Measurements from ENCODE around the gene CDH23.

CDH23 gene

DNA sequence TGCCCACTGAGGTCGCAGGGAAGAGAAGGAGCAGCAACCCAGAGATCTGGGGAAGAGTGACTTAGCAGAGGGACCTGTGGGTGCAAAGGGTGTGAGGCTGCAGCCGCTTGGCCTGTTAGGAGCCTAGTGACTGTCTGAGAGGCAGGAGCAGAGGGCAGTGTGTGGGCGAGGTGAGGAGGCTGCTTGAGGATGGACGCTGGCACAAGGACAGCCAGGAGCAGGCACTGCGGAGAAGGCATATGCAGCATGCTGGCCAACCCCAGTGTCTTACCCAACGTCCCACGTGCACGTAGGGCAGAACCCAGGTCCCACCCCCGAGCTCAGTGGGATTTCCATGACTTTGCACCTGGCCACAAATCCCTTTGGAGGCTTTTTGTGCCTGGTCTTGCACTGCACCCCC, 268.7 kb downstream of the CDH23 start:
- in situ Hi-C loops (cut with MboI; ENCODE audit: low sequenced_read_pairs) = no loop called here

DNA sequence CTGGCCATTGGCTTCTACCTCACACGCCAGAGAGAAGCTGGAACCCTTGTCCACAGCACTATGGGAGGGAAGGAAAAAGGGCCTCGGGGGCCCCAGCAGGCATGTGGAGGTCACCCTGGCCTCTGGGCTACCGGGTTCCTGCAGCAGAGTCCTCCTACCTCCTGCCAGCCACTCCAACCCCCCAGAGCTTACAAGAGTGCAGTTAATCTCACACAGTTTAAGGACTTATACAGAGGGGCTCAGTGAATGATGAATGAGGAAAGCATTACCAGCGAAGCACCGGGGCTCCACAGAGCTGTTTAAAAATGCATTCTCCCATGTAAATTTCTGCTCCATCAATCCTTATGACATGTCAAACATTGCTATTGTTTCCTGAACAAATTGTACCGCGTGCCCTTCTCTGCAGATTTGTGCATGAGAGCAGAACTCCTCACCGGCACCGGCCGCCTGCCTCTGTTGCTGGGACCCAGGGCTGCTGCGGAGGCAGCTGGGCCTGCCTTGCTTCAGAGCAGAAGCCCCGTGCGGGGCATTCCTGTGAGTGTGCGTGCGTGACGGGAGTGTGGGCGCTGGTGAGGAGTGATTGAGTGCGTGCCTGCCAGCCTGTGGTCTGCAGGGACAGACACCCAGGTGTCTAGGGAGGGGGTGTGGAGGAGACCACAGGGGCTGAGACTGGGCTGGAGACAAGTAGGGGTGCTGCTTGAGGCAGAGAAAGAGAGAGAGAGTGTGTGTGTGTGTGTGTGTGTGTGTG, 270.1 kb downstream of the CDH23 start:
- in situ Hi-C loops (cut with MboI; ENCODE audit: low sequenced_read_pairs) = no loop called here

DNA sequence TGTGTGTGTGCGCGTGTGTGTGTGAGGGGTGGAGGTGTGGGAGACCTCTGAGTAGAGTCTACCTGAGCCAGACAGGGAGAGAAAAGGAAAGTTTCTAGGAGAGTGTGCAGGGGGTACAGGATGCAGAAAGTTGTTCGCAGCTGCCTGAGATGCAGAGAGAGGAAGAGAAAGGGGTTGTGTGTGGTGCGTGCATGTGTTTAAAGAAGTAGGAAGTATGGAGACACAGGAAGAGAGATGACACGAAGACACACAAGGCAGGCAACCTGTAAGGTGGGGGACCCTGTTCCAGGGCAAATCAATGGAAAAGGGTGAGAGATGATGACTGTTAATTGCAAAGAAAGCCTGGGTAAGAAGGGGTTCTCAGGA, 270.6 kb downstream of the CDH23 start:
- in situ Hi-C loops (cut with MboI; ENCODE audit: low sequenced_read_pairs) = no loop called here

DNA sequence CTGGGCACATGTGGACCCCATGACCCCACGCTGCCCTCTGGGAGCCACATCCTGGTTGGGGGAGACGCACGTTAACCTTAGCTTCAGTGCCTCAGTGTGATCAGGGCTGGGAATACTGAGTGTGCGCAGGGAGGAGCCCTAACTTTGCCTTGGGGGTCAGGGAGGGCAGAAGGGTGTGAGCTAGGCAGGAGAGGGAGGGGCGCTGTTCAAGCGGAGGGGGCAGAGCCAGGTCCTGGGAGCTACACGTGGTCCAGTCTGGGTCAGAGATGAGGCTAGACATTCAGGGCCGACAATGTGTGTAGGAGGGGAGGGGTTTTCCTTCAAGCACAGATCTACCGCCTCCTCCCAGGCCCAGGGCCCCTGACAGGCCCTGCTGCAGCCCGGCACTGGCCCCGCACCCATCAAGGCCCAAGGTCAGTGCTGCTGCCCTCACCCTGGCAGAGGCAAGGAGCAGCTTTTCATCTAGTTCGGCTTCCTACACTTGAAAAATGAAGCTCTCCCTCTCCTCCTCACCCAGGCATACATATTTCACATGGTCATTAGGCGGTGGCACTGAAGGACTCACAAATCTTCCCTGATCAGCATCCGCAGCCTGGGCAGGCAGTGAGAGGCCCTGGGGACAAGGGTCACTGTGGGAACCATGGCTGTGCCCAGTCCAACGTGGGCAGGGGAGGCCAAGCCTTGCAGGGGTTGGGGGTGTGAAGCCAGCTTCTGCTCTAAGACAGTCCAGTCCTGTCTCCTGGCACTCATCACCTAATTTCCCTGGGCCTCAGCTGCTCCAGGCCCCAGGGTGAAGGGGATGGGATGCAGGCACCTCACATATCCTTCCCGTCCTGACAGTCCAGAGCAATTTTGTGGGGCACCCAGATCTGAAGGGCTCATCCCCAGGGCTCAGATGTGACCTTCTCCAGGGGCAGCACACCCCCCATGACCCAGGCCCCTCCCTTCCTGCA, 275.6 kb downstream of the CDH23 start:
- in situ Hi-C loops (cut with MboI; ENCODE audit: low sequenced_read_pairs) = no loop called here

DNA sequence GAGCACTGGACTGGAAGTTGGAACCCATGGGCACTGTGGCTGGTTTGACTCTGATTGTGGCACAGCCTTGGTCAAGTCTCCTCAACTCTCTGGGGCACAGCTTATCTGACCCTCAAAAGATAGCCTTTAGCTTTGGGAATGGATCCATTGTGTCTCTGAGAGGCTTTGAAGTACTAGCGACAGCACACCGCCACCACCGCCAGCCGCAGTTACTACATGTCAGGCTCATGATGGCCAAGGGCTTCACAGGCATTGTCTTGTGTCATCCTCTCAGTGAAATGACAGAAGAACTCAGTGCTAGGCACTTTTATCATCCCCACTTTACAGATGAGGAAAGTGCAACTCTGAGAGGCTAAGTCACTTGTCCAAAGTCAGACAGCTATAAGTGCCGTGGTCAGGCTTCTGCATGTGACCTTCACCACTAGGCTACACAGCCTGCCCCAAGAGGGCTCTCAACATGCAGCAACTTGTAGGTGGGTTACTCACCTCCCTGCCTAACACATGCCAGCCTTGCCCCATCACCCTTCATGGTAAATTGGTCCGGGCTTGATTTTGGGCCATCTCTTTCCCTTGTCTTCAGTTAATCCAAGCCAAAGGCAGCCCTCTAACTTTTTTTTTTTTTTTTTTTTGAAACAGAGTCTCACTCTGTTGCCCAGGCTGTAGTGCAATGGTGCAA, 278.7 kb downstream of the CDH23 start:
- in situ Hi-C loops (cut with MboI; ENCODE audit: low sequenced_read_pairs) = no loop called here

DNA sequence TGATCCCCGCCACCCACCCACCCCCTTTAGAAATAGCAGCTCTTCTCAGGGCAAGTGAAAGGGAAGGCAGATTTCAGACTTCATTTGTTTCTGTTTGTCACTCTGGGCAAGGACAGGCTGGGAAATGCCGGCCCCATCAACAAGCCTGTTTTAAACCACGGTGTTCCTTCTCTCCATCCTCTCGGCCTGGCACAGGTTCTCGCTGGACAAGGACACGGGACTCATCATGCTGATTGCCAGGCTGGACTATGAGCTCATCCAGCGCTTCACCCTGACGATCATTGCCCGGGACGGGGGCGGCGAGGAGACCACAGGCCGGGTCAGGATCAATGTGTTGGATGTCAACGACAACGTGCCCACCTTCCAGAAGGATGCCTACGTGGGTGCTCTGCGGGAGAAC, 280.5 kb downstream of the CDH23 start:
- in situ Hi-C loops (cut with MboI; ENCODE audit: low sequenced_read_pairs) = no loop called here

DNA sequence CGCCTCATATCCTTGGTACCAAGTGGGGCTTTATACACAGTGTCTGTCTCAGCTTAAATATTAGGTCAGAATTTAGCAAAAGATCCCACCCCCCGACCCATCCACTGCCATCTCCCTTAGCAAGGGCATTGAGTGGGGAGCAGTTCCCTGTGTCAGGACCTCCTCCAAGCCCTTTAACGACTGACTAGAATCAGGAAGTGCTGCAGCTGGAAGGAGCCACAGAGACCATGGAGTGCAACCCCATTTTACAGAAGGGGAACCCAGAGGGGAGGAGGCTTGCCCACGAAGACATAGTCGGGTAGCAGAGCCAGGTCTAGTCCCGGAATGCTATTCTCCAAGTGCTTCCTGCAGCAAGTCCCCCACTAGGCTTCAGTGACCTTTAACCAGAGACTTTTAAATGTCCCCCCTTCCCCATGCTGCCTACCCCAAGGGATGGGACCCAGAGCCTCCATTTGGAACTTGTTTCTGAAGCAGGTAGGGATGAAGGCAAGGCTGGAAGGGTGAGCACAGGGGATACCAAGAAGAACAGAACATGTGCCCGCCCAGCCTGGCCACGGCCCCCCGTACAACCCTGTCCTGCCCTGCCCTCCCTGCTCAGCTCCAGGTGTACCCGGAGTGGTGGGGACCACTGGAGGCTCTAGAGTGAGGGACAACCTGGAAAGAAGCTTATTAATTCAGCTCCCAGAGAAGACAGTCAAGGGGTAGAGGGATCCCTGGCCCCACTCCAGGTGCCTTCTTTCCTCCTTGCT, 281.5 kb downstream of the CDH23 start:
- in situ Hi-C loops (cut with MboI; ENCODE audit: low sequenced_read_pairs) = no loop called here

DNA sequence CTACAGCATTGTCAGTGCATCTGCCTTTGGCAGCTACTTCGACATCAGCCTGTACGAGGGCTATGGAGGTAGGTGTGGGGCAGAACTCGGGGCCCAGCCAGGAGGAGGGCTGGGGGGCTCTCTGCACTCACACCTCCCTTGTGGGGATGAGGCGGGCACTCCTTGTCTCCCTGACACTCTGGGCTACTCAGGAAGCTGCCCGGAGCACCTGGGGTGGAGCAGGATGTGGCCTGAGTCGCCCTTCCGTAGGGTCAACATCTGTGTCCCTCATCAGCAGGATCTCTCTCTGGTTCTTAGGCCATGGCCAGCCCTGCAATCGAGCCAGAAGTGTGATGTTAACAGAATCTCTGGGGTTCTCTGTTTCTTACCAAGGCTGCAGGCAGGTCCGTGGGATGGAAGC, 282.7 kb downstream of the CDH23 start:
- in situ Hi-C loops (cut with MboI; ENCODE audit: low sequenced_read_pairs) = no loop called here

DNA sequence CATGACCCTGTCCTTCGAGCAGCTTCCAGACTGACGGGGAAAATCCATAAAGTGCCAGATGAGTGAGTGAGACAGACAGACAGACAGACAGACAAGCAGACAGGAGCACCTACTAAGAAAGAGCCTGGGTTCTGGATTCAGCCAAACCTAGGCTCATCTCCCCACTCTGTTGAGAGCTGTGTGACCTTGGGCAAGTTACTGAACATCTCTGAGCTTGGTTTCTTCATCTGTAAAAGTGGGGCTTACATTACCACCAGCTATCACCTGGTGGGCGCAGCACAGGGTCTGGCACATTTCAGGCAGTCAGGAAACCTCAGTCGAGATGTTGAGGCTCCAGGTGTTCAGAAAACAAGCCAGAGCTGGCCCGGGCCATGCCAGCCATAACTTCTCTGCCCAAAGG, 285.3 kb downstream of the CDH23 start:
- in situ Hi-C loops (cut with MboI; ENCODE audit: low sequenced_read_pairs) = no loop called here

DNA sequence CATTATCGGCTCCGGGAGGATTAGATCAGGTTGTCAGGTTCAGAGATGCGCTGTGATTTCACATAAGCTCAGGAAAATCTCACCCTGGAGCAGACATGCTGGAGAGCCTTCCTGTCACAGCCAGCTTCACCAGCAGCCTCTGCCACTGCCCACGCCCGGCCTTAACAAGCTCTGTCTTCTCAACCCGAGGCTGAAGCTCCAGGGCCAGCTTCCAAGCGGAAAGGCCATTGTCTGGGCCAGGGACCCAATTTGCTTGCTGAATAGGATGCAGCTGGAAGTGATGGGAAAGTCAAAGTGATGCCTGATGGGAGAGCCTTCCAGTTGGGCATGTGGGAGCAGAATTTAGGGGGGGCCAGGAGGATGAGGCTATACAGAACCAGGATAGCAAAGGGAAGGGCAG, 286.6 kb downstream of the CDH23 start:
- in situ Hi-C loops (cut with MboI; ENCODE audit: low sequenced_read_pairs) = no loop called here

DNA sequence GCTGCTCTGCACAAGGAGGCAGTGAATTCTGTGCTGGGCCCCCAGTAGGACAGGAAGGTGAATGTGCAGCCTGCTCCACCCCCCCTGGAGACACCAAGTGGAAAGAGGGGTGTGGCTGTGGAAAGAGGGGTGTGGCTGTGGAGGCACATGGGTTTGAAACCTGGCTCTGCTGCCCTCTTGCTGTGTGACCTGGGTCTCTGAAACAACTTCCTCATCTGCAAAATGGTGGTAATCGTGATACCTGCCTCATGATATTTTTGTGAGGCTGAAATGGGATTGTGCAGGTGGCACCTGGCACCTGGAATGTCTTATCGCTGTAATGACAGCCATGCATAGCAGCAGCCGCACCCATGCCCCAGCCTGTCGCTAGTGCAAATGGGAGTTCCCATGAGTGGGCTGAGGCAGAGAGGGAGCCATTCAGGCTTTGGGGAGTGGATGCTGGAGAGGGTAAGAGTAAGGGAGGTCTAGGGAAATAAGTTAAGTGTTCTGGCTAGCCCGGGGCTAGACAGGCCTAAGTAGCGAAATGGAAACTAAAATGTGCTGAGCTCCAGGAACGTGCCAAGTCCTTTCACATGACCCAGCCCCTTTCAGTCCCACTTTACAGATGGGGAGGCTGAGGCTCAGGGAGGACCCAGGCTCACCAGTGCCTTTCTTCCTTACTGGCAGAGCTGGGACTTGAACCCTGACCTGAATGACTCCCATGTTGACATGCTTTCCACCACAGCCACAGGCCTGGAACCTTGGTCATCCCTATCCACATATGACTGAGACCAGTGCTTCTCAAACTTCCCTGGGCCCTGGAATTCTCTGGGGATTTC, 287.8 kb downstream of the CDH23 start:
- in situ Hi-C loops (cut with MboI; ENCODE audit: low sequenced_read_pairs) = no loop called here

DNA sequence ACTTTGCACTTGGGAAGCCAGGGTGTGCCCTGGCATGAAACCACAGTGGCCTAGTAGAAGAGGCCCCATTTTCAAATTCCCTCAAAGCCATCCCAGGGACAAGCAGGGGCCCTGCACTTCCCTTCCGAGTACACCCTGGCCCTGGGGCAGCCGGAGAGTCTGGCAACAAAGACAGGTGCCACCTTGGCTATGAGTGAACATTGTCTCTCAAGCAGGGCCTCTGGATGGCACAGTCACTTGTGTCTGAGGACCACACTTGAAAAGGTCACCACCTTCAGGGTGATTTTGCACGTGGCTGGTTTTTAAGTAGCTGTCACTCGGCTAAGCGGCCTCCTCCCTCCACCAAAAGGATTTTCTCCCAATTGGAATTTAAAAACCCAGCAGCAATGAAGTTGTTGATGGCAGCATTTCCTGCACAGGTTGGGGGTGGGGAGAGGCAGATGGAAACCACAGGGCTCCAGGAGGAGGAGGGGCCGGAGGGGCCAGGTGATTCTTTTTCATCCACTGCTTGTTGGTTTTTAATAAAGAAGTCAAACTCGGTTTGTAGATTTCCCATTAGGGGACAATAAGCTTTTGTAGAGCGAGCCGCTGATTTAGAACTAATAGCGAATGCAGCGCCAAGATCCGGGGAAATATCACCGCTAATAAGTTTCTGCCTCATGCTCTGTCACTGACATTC, 289.0 kb downstream of the CDH23 start:
- in situ Hi-C loops (cut with MboI; ENCODE audit: low sequenced_read_pairs) = no loop called here

DNA sequence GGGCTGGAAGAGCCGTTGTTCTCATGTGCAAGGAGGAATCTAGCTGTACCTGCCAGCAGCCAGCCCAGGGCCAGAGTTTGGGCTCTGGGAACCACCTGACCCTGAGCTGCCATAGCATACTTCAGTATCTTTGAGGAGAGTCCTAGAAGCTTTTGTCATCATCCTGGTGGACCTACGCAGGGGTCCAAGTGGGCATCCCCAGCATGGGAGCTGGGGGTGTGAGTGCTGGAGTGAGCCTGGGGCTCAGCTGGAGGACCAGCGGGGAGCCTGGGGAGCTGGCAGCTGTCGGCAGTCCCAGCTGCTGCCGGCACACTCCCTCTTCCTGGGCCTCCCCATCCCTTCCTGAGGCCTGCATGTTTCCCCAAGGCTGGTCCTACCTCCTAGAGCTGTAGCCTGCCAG, 290.4 kb downstream of the CDH23 start:
- in situ Hi-C loops (cut with MboI; ENCODE audit: low sequenced_read_pairs) = no loop called here

DNA sequence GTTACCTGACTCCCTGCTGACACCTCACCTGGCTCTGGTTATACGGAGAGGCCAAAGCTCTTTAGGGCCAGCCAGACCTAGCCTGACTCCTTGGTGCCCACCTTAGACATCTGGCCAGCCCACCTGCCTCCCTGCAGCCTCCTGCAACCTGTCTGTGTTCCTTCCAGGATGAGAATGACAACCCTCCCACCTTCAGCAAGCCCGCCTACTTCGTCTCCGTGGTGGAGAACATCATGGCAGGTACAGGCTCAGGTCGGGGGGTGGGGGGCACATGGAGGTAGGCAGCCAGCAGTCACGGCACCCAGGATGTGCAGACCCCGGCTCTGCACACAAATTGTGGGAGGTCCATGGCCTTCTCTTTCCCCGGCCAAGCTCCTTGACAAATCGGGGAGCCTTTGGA, 290.8 kb downstream of the CDH23 start:
- in situ Hi-C loops (cut with MboI; ENCODE audit: low sequenced_read_pairs) = no loop called here

DNA sequence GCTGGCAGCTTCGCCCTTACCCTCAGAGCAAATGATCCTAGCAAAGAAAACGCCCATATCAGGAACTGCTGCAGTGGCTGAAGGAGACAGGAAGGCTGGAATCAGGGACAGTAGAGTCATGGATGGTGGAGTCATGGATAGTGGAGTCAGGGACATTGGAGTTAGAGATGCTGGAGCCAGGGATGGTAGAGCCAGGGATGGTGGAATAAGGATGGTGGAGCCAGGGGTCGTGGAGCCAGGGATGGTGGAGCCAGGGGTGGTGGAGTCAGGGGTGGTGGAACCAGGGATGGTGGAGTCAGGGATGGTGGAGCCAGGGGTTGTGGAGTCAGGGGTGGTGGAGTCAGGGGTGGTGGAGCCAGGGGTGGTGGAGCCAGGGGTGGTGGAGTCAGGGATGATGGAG, 291.5 kb downstream of the CDH23 start:
- in situ Hi-C loops (cut with MboI; ENCODE audit: low sequenced_read_pairs) = no loop called here

DNA sequence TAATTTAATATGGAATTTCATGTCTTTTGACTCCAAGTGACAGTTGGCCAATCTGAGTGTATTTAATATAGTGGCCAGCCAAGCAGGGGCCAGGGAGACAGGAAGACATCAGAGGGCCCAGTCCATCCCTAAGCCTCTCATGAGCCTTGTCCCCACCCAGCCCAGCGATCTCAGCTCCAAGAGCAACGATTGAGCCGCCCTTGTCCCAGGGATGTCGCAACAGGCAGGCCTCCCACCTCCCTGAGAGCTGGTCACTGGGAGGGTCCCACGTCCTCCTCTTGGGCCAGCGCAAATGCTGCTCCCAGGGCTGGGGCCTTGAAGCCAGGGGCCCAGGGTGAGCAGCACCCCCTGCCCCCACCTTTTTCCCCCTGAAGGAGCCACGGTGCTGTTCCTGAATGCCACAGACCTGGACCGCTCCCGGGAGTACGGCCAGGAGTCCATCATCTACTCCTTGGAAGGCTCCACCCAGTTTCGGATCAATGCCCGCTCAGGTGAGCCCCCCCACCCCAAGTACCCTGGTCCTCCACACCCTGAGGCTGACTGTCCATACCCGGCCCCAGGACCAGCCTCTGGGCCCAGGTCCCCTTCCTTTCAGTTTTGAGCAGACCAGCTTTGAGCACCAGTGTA, 293.5 kb downstream of the CDH23 start:
- in situ Hi-C loops (cut with MboI; ENCODE audit: low sequenced_read_pairs) = no loop called here

DNA sequence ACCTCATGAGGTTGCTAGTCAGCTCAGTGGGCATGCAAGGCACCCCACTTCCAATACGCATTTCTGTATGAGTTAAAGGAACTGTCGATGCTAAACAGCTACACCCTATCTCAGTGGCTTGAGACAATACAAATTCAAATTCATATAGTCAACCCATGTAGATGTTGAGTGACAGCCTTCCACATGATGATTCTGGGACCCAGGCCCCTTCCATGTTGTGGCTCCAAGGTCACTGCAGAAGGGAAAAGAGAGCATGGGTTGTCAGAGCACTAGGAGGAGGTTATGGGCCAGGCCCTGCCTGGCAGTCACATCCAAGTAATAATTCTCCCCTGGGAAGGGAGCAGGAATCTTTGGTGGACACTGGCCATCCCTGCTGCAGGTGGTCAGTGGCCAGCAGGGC, 294.7 kb downstream of the CDH23 start:
- in situ Hi-C loops (cut with MboI; ENCODE audit: low sequenced_read_pairs) = no loop called here

DNA sequence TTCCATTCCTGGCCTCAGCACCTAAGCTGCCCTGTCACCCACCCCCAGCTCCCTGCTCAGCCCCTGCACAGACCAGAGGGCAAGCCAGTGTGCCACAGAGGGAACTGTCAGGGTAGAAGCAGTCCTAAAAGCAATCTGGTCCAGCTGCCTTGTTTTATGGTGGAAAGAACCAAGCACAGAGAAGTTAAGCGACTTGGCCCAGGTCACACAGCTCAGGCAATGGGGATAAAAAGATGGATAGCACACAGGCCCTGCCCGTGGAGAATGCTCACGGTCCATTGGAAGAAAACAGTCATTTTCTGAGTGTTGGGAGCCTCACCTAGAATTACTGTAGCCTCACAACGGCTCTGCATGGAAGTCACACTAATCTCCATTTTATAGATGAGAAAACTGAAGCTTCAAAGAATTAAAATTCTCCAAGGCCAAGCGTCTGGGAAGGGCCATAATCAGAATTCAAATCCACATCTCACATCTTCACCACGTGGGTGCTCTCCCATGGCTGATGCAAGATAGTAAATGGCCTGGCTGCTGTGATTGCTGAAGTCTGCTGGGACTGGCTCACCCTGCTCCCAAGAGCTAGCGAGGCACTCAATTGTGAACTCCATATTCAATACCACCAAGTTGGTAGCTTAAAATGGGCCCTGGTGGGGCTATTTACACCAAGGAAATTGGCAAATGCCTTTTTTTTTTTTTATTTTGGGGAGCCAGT, 296.0 kb downstream of the CDH23 start:
- in situ Hi-C loops (cut with MboI; ENCODE audit: low sequenced_read_pairs) = no loop called here

DNA sequence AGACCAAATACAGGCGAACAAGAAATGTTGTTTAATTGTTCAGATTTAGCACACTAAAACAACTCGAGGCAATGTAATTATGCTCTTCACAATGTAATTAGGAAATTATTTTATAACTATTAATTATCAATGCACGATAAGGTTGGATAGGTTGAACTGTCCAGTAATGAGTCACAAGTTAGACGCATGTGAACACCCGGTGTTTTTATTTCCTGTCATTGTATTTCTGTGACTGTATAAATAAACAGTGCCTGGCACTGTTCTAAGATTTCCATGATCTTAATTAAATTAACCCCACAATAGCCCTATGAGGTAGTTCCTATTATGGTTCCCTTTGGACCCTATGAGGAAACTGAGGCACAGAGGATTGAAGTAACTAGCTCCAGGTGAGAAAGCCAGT, 296.7 kb downstream of the CDH23 start:
- in situ Hi-C loops (cut with MboI; ENCODE audit: low sequenced_read_pairs) = no loop called here
